ENCODE measurements around the gene PPP1R1B.

PPP1R1B gene

GRCh38 chr17:39618246-39618913, 8.4 kb upstream of the PPP1R1B start:
- no peaks in the 10 kb centered on the region for H3K36me3 ChIP-seq (ENCODE audit: control insufficient read depth, insufficient read depth, low read length)
- peak overlapping the region; percentile 74 for H3K4me3 ChIP-seq (ENCODE audit: low read depth, low read length)
- H3K4me2 ChIP-seq (ENCODE audit: low read length): peak overlapping the region; percentile 83
- no peak for TF ChIP-seq CTCF (IDR thresholded peaks at IDR 0.05)
- H3K27ac ChIP-seq: peak overlapping the region; percentile 2
- H3K4me1 ChIP-seq: peaks cover 7% of the 10 kb centered on the region
- peak overlapping the region; percentile 87 for H2AFZ ChIP-seq
- H3K79me2 ChIP-seq: no peaks in the 10 kb centered on the region
- no peaks in the 10 kb centered on the region for H3K27me3 ChIP-seq (ENCODE audit: control insufficient read depth, insufficient read depth, low read length)
- no peak overlapping the region for H3K9ac ChIP-seq
- no peaks in the 10 kb centered on the region for H3K9me3 ChIP-seq (ENCODE audit: control insufficient read depth, low read length)

- no peak overlapping the region for H3K9ac ChIP-seq
- peak overlapping the region; percentile 87 for H2AFZ ChIP-seq
- H3K4me3 ChIP-seq (ENCODE audit: low read depth, low read length): no peak overlapping the region
- no peak overlapping the region for H3K27ac ChIP-seq
- H3K9me3 ChIP-seq (ENCODE audit: control insufficient read depth, low read length): no peaks in the 10 kb centered on the region
- TF ChIP-seq CTCF (IDR thresholded peaks at IDR 0.05): no peak
- no peaks in the 10 kb centered on the region for H3K27me3 ChIP-seq (ENCODE audit: control insufficient read depth, insufficient read depth, low read length)
- H3K79me2 ChIP-seq: no peaks in the 10 kb centered on the region
- peak overlapping the region; percentile 83 for H3K4me2 ChIP-seq (ENCODE audit: low read length)
- no peaks in the 10 kb centered on the region for H3K36me3 ChIP-seq (ENCODE audit: control insufficient read depth, insufficient read depth, low read length)
- peaks cover 7% of the 10 kb centered on the region for H3K4me1 ChIP-seq
Observed at GRCh38 chr17:39618956-39619785, 7.6 kb upstream of the PPP1R1B start.

- no peaks in the 10 kb centered on the region for H3K36me3 ChIP-seq (ENCODE audit: control insufficient read depth, insufficient read depth, low read length)
- H3K4me1 ChIP-seq: peaks cover 7% of the 10 kb centered on the region
- no peak overlapping the region for H3K27ac ChIP-seq
- H3K9me3 ChIP-seq (ENCODE audit: control insufficient read depth, low read length): no peaks in the 10 kb centered on the region
- TF ChIP-seq CTCF (IDR thresholded peaks at IDR 0.05): no peak
- H3K27me3 ChIP-seq (ENCODE audit: control insufficient read depth, insufficient read depth, low read length): no peaks in the 10 kb centered on the region
- no peak overlapping the region for H3K4me3 ChIP-seq (ENCODE audit: low read depth, low read length)
- no peaks in the 10 kb centered on the region for H3K79me2 ChIP-seq
- no peak overlapping the region for H3K9ac ChIP-seq
- H2AFZ ChIP-seq: no peak overlapping the region
- H3K4me2 ChIP-seq (ENCODE audit: low read length): no peak overlapping the region
Observed at GRCh38 chr17:39619786-39620101, 7.0 kb upstream of the PPP1R1B start.

- no peak overlapping the region for H3K27ac ChIP-seq
Observed at GRCh38 chr17:39621523-39622379, 5.0 kb upstream of the PPP1R1B start.

More at GRCh38 chr17:39621523-39622379, 5.0 kb upstream of the PPP1R1B start:
- Histone ChIP-seq H3K9me3 (ENCODE audit: control insufficient read depth, low read length) (no peaks in the 10 kb centered on the region), H3K4me2 (ENCODE audit: low read length) (peak overlapping the region; percentile 29), H3K36me3 (ENCODE audit: control insufficient read depth, insufficient read depth, low read length) (no peaks in the 10 kb centered on the region), H3K9ac (no peak overlapping the region), H3K27me3 (ENCODE audit: control insufficient read depth, insufficient read depth, low read length) (peaks cover 2% of the 10 kb centered on the region), H2AFZ (peak overlapping the region; percentile 59), H3K4me1 (peaks cover 8% of the 10 kb centered on the region), H3K4me3 (ENCODE audit: low read depth, low read length) (no peak overlapping the region), H3K79me2 (no peaks in the 10 kb centered on the region)
- TF ChIP-seq CTCF (IDR thresholded peaks at IDR 0.05): peak; percentile 100

All from parathyroid adenoma (tissue), 2 donors.